NCI-H187 (cell line): Measurements from ENCODE around the gene CBLL1.

Experiments used
- DNase-seq, 2 experiments: peaks; one replicate each; lab custom pipeline; 2025; lab: John Stamatoyannopoulos, UW

CBLL1 gene, protein sequence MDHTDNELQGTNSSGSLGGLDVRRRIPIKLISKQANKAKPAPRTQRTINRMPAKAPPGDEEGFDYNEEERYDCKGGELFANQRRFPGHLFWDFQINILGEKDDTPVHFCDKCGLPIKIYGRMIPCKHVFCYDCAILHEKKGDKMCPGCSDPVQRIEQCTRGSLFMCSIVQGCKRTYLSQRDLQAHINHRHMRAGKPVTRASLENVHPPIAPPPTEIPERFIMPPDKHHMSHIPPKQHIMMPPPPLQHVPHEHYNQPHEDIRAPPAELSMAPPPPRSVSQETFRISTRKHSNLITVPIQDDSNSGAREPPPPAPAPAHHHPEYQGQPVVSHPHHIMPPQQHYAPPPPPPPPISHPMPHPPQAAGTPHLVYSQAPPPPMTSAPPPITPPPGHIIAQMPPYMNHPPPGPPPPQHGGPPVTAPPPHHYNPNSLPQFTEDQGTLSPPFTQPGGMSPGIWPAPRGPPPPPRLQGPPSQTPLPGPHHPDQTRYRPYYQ

DNA sequence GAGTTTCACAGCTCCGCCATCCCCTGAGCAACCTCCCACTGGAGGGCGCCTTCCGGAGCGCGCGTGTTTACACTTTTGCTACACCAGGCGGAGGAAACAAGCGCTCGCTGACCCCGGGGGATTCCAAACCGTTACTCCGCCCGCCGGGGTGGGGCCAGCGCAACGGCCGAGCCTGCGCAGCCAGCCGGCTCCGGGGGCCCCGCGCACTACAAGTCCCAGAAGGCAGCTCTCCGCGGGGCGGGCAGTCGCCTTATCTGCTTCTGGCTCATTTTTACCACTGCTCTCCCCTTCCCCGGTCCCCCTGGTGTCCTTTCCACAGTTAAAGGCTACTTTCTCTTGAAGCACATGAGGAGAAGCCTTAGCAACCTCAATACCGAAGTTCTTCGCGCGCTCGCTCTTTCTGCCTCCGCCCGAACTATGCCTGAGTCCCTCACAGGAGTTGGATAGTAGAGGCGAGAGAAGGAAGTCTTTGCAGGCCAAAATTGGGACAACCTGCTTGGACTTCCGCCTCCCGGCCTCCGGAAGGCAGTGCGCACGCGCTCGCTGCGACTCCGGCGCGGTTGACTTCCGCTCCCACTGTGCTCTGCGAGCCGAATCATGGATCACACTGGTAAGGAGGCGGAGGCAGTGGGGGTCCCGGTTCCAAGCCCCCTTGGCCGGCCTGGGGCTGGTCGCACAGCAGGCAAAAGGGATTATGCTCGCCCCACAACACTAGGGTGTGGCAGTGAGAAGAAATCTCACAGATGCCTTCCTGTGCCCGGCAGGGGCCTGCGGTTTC is at the start of gene CBLL1:
Gene CBLL1 (plus strand): TSS at position 576 of the 778 bp plus-strand sequence. CDS start 22 bp downstream, at position 598.
- peak; percentile 95 to 97 for DNase-seq

DNA sequence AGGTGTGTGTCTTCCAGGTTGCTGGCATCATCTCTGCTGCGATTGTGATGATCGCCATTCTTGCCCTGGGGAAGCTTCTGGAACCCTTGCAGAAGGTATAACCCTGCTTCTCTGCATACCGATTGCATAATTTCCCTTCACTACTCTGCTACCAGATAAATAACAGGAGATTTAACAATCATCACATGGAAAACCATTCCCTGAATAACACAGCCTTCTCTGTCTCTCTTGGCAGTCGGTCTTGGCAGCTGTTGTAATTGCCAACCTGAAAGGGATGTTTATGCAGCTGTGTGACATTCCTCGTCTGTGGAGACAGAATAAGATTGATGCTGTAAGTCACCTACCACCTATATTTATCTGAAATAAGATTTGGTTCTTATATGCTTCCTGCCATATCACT is 49.6 kb upstream of the CBLL1 start:
- no peak for DNase-seq

DNA sequence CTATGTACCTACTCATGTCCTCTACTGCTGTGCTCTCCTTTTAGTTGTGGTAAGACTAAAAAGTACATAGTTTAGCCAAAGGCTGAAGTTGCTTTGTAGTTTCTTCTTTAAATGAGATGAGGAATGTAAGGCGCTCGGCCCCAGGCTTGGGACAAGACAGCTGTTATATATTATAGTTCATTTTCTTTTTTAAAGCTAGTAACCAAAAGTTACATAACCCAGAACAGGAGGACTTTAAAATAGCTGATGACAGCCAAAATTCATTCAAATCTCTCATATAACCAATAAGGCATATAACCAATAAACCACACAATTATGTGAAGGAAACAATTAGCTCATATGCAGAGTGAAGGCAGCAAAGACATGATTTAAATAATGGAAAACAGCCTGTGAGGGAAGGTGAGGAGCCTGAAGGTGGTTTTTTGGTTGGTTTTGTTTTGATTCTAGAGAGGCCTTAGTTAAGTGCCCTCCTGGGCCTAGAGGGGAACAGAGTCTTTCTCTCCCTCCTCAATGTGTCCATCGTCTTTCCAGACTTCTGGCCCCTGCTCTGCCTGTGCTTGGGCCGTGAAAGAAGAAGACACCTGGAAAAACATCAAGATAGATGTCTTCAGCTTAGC is 47.5 kb upstream of the CBLL1 start:
- DNase-seq = no peak

DNA sequence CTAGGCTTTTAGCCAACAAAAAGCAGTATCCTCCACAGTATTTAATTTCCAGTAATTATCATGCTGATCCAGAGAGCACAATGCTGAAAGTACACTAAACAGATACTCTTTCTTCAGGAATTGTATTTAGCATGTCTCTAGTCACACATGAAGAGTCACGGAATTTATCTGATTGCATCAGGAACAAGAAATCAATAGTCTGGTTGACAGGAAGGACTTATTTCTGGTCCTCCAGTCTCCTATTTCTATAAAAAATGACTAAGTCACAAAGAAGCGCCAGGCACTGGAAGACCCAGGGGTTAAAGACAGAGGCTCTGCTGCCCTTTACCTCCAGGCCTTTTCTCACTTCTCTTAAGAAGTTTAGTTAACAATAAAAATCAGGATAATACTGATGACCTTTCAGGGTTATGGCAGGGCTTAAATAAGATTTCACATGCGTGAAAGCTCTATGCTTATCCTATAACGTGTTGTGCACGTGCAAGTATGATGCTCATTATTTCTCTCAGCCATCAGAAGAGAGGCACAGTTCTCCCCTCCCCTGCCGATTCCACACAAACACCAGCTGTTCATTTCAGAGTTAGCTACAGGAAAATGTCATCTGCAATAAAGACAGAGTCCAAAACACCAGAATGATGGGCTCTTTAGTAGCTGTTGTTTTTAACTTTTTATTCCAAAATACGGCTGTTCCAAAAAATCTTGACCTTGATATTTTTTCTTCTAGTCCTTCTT is 46.5 kb upstream of the CBLL1 start:
- no peak for DNase-seq

DNA sequence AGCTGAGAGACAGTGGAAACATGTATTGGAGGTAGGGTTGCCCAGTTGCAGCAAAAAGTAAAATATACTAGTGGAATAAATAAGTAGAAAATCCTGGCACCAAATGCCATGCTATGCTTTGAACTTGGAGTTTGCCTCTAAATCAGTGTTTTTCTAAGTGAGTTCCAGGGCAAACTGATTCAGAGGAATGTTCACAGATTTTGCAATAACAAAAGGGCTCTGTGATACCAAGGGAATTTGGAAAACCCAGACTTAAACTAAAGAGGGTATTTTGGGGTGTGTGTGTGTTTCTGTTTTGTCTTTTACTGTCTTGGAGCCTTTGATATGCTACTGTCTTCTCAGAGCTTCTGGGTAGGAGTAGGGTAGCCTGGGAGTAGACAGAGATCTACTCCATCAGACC is 43.4 kb upstream of the CBLL1 start:
- no peak for DNase-seq

DNA sequence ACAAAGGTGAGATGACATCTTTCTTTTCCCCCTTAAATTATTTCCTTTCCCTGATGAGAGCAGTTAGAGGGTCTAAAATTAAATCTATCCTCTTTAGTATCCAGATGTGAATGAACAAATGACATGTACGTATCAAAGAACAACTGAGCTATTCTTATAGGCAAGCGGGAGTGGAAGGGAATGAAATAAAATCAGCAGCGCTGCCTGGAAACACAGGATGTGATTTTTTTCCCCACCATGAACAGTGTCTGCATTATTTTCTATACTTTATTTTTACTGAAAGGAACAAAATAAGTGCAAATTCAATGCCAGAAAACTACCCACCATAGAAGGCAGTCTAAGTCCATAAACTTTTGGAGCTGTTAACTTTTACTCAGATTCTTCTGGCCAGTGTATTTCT is 42.8 kb upstream of the CBLL1 start:
- DNase-seq = no peak

DNA sequence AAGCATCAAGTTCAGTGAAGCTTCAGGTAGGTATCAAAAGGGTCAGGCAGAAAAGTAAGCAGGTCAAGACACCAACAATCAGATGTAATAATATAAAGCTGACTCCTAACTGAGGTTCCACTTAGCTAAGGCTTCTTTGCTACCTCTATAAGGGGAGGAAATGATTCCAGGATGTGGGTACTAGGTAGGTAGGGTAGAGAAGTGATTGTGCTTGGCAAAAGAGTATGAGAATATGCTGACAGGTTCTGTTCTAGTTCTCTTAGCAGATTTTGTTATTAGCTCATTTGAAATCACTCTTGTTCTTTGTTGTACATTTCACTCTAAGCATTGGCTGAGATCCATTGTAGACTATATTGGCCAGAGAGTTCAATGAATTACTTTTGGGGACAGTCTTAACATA is 40.7 kb upstream of the CBLL1 start:
- DNase-seq = no peak

DNA sequence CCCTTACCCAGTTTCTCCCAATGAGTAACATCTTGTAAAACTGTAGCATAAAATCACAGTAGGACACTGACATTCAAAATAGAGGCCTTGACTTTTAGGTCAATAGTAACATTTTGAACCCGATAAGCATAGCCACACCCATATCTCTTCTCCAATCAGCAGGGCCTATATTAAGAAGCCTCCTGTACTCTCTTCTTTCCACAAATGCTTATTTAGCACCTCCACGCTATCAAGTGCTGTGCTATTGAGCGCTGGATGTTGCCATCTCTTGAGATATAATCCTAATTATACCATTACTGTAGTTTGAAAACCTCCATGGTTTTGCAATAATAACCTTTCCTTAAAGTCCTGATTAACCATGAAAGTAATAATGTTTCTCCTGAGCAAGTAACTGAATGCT is 40.1 kb upstream of the CBLL1 start:
- no peak for DNase-seq

DNA sequence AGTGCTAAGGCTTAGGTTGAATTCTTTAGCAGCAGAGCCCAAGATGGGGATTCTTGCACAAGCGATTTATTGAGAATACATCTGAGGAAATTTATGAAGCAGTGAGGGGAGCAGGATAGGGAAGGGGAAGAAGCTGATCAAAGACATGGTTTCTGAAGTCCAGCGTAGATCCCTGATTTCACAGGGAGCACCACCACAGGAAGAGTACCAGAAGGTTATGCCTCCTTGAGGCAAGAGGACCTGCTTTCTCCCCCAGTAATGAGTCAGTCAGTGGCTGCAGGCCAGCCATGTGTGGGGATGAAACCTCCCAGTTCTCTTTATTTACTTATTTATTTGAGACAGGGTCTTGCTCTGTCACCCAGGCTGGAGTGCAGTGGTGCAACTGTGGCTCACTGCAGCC is 35.0 kb upstream of the CBLL1 start:
- DNase-seq = no peak

DNA sequence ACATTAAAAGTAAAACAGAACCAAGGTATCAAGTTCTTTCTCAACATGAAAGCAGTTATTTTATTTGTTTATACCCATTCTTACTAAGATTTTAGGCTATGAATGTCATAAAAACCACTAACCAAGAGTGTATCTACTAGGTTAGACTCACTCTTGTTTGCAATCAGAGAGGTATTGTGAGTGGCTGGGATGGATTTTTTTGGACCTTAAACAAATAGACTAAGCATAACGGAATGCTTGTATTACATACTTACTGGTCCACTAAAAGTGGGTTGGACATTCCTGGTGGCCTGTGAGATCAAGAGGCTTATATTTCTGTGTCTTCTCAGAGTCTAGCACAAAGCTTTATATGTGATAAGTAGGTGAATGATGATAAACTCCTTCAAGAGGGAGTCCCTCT is 32.6 kb upstream of the CBLL1 start:
- DNase-seq = peak in 1 of 2 experiments; percentile 57

DNA sequence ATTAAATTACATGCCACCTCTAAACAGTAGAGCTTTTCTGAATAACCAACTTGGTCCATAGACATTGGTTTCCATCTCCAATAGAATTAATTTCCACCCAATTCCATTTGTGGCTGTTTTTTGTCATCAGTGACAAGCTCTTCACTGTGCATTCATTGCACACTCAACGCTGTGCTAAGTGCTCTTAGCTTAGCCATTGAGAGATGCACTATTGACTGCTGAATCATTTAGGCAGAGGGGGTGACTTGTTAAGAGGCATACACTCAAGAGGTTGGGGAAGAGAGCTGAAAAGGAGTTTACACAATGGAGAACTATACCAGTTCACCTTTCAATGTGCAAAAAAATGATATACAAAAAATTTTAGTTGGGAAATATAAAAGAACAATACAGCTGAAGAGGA is 31.9 kb upstream of the CBLL1 start:
- peak; percentile 86 to 92 for DNase-seq

DNA sequence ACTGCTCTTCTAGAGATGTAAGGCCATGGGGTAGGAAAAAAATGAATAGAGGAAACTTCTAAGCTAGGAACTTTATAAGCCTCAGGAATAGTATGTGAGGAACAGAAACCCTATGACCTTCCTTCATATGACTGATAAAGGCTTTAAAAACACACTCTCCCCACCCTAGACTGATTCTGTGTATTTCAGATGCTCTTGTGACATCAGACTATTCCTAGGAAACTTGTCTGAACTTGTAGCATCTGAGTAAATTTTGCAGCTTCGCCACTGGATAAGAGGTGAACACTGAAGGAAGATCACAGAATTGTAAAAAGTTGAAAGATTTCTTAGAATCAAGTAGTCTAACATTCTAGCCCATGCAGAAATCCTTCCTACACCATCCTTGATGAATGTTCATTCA is 31.0 kb upstream of the CBLL1 start:
- no peak for DNase-seq

DNA sequence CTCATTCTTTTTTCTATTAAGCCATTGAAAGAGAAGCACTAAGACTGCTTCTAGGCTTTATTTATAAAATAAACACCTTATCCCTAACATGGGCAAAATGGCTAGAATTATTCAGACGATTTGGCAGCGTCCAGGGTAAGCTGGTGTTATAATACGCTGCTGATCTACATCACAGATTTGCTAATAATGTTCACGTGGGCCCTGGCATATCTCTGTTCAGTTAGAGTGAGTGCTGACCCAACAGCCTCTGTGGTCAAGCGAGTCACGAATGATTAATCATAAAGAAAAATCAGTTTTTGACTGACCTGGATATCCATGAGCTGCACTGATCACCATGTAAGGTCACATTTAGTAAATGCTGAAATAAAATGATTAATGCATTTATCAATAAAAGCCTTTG is 28.4 kb upstream of the CBLL1 start:
- no peak for DNase-seq

DNA sequence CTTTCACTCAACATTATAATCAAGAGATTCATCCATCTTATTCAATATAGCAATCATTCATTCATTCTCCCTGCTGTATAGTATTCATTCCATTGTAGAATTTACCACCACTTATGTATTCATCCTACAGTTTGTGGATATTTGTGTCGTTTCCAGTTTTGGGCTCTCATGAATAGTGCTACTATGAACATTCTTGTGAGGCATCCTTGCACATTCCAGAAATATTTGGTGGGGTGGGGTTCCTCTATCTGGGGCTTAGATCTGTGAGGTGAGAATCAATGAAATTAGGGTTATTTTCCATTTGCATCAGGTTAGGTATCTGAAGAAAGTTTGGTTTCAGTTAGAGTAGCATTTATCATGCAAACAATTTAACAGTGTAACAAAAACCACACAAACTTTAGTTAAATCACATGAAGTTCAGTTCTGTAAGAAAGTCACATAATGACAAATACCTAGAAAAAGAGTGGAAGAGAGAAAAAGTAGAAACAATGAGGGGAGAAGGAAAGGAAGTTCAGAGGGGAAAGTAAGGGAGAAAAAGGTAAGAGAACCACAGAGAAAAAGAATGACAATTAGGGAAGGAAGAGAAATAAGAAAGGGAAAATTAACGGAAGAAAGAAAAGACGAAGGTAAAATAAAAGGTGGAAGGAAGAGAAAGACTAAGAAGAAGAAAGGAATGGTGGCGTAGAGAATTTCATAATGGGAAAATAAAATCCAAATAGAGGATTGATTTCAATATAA is 25.3 kb upstream of the CBLL1 start:
- DNase-seq = no peak

DNA sequence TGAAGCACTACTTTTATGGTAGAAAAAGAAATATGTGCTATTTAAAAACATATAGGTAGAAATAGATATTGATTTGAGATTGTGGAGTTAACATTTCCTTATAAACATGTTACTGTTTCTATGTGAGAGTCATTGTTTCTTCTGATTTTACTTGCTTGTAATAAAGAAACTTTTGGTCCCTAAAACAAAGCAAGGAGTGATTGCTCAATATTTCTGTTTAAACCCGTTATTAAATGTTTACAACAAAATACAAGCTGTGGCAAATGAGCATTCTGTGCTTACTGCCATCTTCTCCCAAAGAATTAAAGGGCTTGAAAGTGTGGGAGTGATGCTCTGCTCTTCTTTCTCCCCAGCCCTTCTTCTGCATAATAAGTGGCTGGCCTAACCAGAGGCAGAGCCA is 22.7 kb upstream of the CBLL1 start:
- DNase-seq = no peak

DNA sequence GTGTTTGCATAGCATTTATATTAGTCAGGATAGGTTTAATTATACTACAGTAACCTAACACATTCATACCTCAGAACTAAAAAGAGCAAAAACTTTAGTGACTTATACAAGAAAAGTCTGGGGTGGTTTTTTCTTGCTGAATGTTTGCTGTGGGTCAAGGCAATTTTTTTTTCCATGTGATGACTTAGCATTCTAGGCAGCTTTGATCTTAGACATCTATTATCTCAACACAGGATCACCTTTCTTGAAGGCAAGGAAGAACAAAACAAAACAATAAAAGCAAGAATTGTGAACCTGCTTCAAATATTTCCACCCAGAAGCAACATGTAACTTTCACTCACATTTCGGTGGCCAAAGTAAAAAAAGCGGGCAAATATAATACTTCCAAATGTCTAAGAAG is 20.7 kb upstream of the CBLL1 start:
- no peak for DNase-seq

DNA sequence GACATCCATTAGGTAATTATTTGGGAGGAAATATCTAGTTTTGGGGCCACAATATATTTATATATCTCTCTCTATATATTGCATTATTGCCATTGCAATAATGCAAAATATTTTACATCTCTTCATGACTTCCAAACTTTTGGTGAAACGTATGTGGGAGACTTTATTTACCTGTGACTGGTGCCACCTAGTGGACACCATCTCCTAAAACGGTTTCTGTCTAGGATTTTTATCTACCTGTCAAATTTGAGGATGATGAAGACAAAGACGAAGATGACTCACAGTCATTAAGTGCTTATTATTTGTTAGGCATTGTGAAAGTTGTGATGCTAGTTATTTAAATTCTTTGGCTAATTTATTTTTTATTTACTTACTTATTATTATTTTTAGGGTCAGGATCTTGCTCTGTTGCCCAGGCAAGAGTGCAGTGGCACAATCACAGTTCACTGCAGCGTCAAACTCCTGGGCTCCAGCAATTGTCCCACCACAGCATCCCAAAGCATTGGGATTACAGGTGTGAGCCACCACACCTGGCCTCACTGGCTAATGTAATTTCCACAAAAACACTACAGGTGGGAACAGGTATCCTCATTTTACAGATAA is 18.7 kb upstream of the CBLL1 start:
- DNase-seq = peak in 1 of 2 experiments; percentile 16

DNA sequence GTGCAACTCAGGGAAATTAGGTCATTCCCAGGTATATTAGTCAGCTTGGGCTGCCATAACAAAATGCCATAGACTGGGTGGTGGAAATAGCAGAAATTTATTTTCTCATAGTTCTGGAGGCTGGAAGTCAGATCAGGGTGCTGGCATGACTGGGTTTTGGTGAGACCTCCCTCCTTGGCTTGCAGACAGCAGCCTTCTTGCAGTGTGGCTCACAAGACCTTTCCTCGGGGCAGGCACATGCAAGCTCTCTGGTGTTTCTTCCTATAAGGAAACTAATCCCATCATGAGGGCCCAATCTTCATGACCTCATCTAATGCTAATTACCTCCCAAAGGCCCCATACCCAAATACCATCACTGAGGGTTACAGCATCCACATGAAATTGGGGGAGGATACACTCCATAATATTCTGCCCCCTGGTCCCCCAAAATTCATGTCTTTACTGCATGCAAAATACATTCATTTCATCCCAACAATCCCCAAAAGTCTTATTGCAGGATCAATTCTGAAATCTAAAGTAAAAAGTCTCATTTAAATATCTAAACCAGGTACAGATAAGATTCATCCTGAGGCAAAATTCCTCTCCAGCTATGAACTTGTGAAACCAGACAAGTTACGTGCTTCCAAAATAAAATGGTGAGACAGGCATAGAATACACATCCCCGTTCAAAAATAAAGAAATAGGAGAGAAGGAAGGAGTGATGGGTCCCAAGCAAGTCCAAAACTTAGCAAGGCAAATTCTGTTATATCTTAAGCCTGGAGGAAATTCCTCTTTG is 17.4 kb upstream of the CBLL1 start:
- no peak for DNase-seq

DNA sequence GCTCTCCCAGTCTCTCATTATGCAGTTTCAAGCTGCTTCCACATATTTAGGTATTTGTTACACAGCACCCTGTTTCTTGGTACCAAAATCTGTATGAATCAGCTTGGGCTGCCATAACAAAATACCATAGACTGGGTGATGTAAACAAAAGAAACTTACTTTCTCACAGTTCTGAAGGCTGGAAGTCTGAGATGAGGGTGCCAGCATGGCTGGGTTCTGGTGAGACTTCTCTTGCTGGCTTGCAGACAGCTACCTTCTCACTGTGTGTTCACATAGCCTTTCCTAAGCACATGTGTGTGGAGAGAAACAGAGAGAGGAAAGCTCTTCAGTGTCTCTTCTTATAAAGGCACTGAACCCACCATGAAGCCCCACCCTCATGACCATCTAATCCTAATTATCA is 15.7 kb upstream of the CBLL1 start:
- no peak for DNase-seq
